HEK293 (cell line): ENCODE measurements around the gene OTOF.

ENCODE experiments used
- CTCF ChIA-PET: fragments of 350-600 bp; formaldehyde crosslinking; extraction: SDS; loops from one replicate; lab custom pipeline; 2021; ENCODE audit warnings: antibody characterized with exemption; lab: Yijun Ruan, JAX
- POLR2A ChIA-PET: fragments of 300-600 bp; formaldehyde crosslinking; extraction: SDS; loops from one replicate; lab custom pipeline; 2020; ENCODE audit warnings: antibody characterized with exemption, inconsistent platforms; lab: Yijun Ruan, JAX
- H3K27ac ChIP-seq: fragments of 200-500 bp; sonication (Bioruptor generic); 2 replicates; pipeline ENCODE4 v1.5.1; 2014; ENCODE audit warnings: low read depth, low read length, control low read depth, inconsistent platforms; ENCODE audit errors: extremely low read depth
- H3K36me3 ChIP-seq, 2 experiments: fragments of 200-500 bp in 1 of 2; sonication (Bioruptor generic) in 1 of 2; 1 replicate in 1 of 2; 2 replicates in 1 of 2; pipeline ENCODE4 v1.5.1; 2014 to 2017; ENCODE audit warnings: inconsistent platforms in 2 of 2, low read length in 2 of 2; ENCODE audit not compliant: control insufficient read depth in 2 of 2, insufficient read depth in 1 of 2
- H3K4me1 ChIP-seq: fragments of 200-500 bp; sonication (Bioruptor generic); 2 replicates; pipeline ENCODE4 v1.5.1; 2014; ENCODE audit warnings: mild to moderate bottlenecking, low read length, inconsistent platforms; ENCODE audit not compliant: control insufficient read depth, insufficient read depth
- H3K4me3 ChIP-seq: 2 replicates; pipeline ENCODE4 v1.5.1; 2011; ENCODE audit warnings: low read depth, mild to moderate bottlenecking, control low read depth, low read length, moderate library complexity
- H3K9me3 ChIP-seq: fragments of 200-500 bp; sonication (Bioruptor generic); 2 replicates; pipeline ENCODE4 v1.5.1; 2014; ENCODE audit warnings: low read depth, low read length, inconsistent platforms; ENCODE audit not compliant: control insufficient read depth, insufficient read depth
- GFI1B ChIP-seq: fragments of 450-650 bp; formaldehyde crosslinking; IDR thresholded peaks from 2 replicates; pipeline ENCODE4 v1.5.1; 2016; ENCODE audit warnings: missing biosample characterization, missing genetic modification characterization
- HIC1 ChIP-seq: fragments of 450-650 bp; formaldehyde crosslinking; IDR thresholded peaks from 2 replicates; pipeline ENCODE4 v1.5.1; 2016; ENCODE audit warnings: missing biosample characterization, missing genetic modification characterization
- KLF17 ChIP-seq: fragments of 450-650 bp; formaldehyde crosslinking; IDR thresholded peaks from 2 replicates; pipeline ENCODE4 v1.5.1; 2016; ENCODE audit warnings: missing biosample characterization, missing genetic modification characterization
- OVOL3 ChIP-seq: fragments of 450-650 bp; formaldehyde crosslinking; IDR thresholded peaks from 2 replicates; pipeline ENCODE4 v1.5.1; 2016; ENCODE audit warnings: missing biosample characterization, missing genetic modification characterization
- PRDM6 ChIP-seq: fragments of 450-650 bp; formaldehyde crosslinking; IDR thresholded peaks from 2 replicates; pipeline ENCODE4 v1.5.1; 2017; ENCODE audit warnings: missing biosample characterization, missing genetic modification characterization
- SCRT2 ChIP-seq: fragments of 450-650 bp; formaldehyde crosslinking; IDR thresholded peaks from 2 replicates; pipeline ENCODE4 v1.5.1; 2016; ENCODE audit warnings: missing biosample characterization, missing genetic modification characterization
- TSHZ1 ChIP-seq: fragments of 450-650 bp; formaldehyde crosslinking; IDR thresholded peaks from 2 replicates; pipeline ENCODE4 v1.5.1; 2016; ENCODE audit warnings: missing biosample characterization, missing genetic modification characterization, borderline replicate concordance
- ZBTB17 ChIP-seq: fragments of 450-650 bp; formaldehyde crosslinking; IDR thresholded peaks from 2 replicates; pipeline ENCODE4 v1.5.1; 2016; ENCODE audit warnings: missing biosample characterization, missing genetic modification characterization
- ZBTB44 ChIP-seq: fragments of 450-650 bp; IDR thresholded peaks from 2 replicates; pipeline ENCODE4 v1.5.1; 2018; ENCODE audit warnings: missing biosample characterization, mild to moderate bottlenecking, missing genetic modification characterization
- ZNF138 ChIP-seq: fragments of 450-650 bp; formaldehyde crosslinking; IDR thresholded peaks from 2 replicates; pipeline ENCODE4 v1.5.1; 2016; ENCODE audit warnings: missing biosample characterization, missing genetic modification characterization, borderline replicate concordance
- ZNF157 ChIP-seq: fragments of 450-650 bp; formaldehyde crosslinking; IDR thresholded peaks from 2 replicates; pipeline ENCODE4 v1.5.1; 2016; ENCODE audit warnings: missing biosample characterization, missing genetic modification characterization
- ZNF341 ChIP-seq: fragments of 450-650 bp; formaldehyde crosslinking; IDR thresholded peaks from 2 replicates; pipeline ENCODE4; 2016; ENCODE audit warnings: low read depth, missing biosample characterization, missing genetic modification characterization
- ZNF433 ChIP-seq: fragments of 450-650 bp; formaldehyde crosslinking; IDR thresholded peaks from 2 replicates; pipeline ENCODE4 v1.5.1; 2016; ENCODE audit warnings: missing biosample characterization, missing genetic modification characterization, low read depth
- ZNF544 ChIP-seq: fragments of 450-650 bp; formaldehyde crosslinking; IDR thresholded peaks from 2 replicates; pipeline ENCODE4 v1.5.0; 2017; ENCODE audit warnings: missing biosample characterization, missing genetic modification characterization
- ZNF548 ChIP-seq: fragments of 450-650 bp; formaldehyde crosslinking; IDR thresholded peaks from 2 replicates; pipeline ENCODE4 v1.5.1; 2016; ENCODE audit warnings: missing biosample characterization, missing genetic modification characterization
- ZNF558 ChIP-seq: fragments of 450-650 bp; formaldehyde crosslinking; IDR thresholded peaks from 2 replicates; pipeline ENCODE4 v1.5.1; 2016; ENCODE audit warnings: missing biosample characterization, missing genetic modification characterization
- ZNF610 ChIP-seq: fragments of 450-650 bp; formaldehyde crosslinking; IDR thresholded peaks from 2 replicates; pipeline ENCODE4 v1.5.1; 2016; ENCODE audit warnings: missing biosample characterization, missing genetic modification characterization, borderline replicate concordance
- ZNF624 ChIP-seq: fragments of 450-650 bp; formaldehyde crosslinking; IDR thresholded peaks from 2 replicates; pipeline ENCODE4 v1.5.1; 2017; ENCODE audit warnings: missing biosample characterization, missing genetic modification characterization
- ZNF785 ChIP-seq: fragments of 450-650 bp; formaldehyde crosslinking; IDR thresholded peaks from 2 replicates; pipeline ENCODE4 v1.5.1; 2016; ENCODE audit warnings: missing biosample characterization, missing genetic modification characterization
- ZSCAN5A ChIP-seq: fragments of 450-650 bp; formaldehyde crosslinking; IDR thresholded peaks from 2 replicates; pipeline ENCODE4 v1.5.1; 2016; ENCODE audit warnings: missing biosample characterization, missing genetic modification characterization

OTOF gene

GRCh38 chr2:26477911-26478253 is at the start of gene OTOF:
Gene OTOF (minus strand): TSS chr2:26478124.
- Histone ChIP-seq H3K36me3 (no peaks in the 10 kb centered on the region), H3K9me3 (no peaks in the 10 kb centered on the region), H3K4me1 (no peaks in the 10 kb centered on the region), H3K4me3 (no peak within 1 kb of the TSS), H3K27ac (no peak within 1 kb of the TSS)
- ChIA-PET CTCF (interaction anchor here (0.6 to 1.3 kb wide), 6 partner anchors 25 to 624 kb away, joined by 3 to 8 read pairs (median 3); no protein-coding TSS in a partner anchor), POLR2A (no interaction called here)
- TF ChIP-seq ZNF433 (tag by site-specific recombination) (no peak), ZBTB17 (tag by site-specific recombination) (peak; percentile 59)

- H3K36me3 ChIP-seq, result no peaks in the 10 kb centered on the region
- POLR2A ChIA-PET, result no interaction called here
- TF ChIP-seq SCRT2 (tag by site-specific recombination) (no peak), PRDM6 (tag by site-specific recombination) (no peak), TSHZ1 (no peak), HIC1 (tag by site-specific recombination) (no peak), KLF17 (tag by site-specific recombination) (no peak), ZNF544 (tag by site-specific recombination) (no peak), ZNF341 (no peak), GFI1B (tag by site-specific recombination) (no peak)
- no peaks in the 10 kb centered on the region for H3K4me1 ChIP-seq
- H3K9me3 ChIP-seq, result no peaks in the 10 kb centered on the region
- H3K4me3 ChIP-seq, result no peak overlapping the region
- no peak overlapping the region for H3K27ac ChIP-seq
- CTCF ChIA-PET, result interaction anchor here (0.5 to 1.1 kb wide), 4 partner anchors 24 to 335 kb away, joined by 3 to 4 read pairs (median 3); no protein-coding TSS in a partner anchor
Observed at GRCh38 chr2:26526589-26526988, 48.7 kb upstream of the OTOF start.

- Histone ChIP-seq H3K4me1 (no peaks in the 10 kb centered on the region), H3K36me3 (no peaks in the 10 kb centered on the region), H3K4me3 (no peak overlapping the region), H3K27ac (no peak overlapping the region), H3K9me3 (no peaks in the 10 kb centered on the region)
- POLR2A ChIA-PET, result no interaction called here
- CTCF ChIA-PET, result no interaction called here
- TF ChIP-seq ZNF624 (no peak), OVOL3 (tag by site-specific recombination) (no peak), ZSCAN5A (no peak), ZNF157 (tag by site-specific recombination) (no peak), ZNF138 (no peak), ZNF785 (tag by site-specific recombination) (no peak), ZBTB44 (no peak), ZNF544 (tag by site-specific recombination) (0 out of 2 replicates have a peak, but pooled peaks have one; percentile 35), ZBTB17 (tag by site-specific recombination) (peak; percentile 96), ZNF558 (tag by site-specific recombination) (no peak), ZNF548 (tag by site-specific recombination) (no peak), ZNF610 (tag by site-specific recombination) (no peak)
Observed at GRCh38 chr2:26526105-26526504, 48.2 kb upstream of the OTOF start.
